G401 (cell line): Measurements from ENCODE around the gene FKBP6. TPM values are rescaled to one million over a fixed set of nuclear protein-coding genes. Genes with fewer than 3 reads are reported as not detected.
"Not testable (repeated sequence)": the region's sequence is repeated elsewhere in the genome, so short reads cannot be mapped to it uniquely, and the experiment has no call there.

Experiments used
- DNase-seq: peaks from one replicate; pipeline ENCODE4 v3.0.0-alpha.2; 2015; ENCODE audit warnings: low spot score
- in situ Hi-C: cut with HindIII; loops from 2 replicates; pipeline ENCODE4 v1.10.0; 2016; ENCODE audit warnings: low sequenced_read_pairs, mixed read lengths
- total RNA-seq: library from RNA; depleted of rRNA; stranded (reverse); fragments of >200 nt; shearing (Covaris generic); gene quantifications from 2 replicates; pipeline ENCODE4 v1.2.3, GENCODE V29; 2014

FKBP6 gene
- total RNA-seq, 1 experiment from 2014 or later = not detected

- in situ Hi-C loops, DNase-seq: not testable (repeated sequence)
Observed at GRCh38 chr7:73320009-73320408, 8.0 kb upstream of the FKBP6 start.

- DNase-seq, in situ Hi-C loops: not testable (repeated sequence)
Observed at GRCh38 chr7:73323434-73324080, 4.4 kb upstream of the FKBP6 start.

- in situ Hi-C loops = not testable (repeated sequence)
- DNase-seq = peak; percentile 68
Observed at GRCh38 chr7:73324081-73324845, 3.7 kb upstream of the FKBP6 start.

GRCh38 chr7:73325424-73325823 is 2.5 kb upstream of the FKBP6 start:
- in situ Hi-C loops = not testable (repeated sequence)

GRCh38 chr7:73327449-73327848 is 512 bp upstream of the FKBP6 start:
- DNase-seq, in situ Hi-C loops: not testable (repeated sequence)

More at GRCh38 chr7:73325424-73325823, 2.5 kb upstream of the FKBP6 start:
- DNase-seq = not testable (repeated sequence)

GRCh38 chr7:73328696-73329095 is 735 bp downstream of the FKBP6 start:
- in situ Hi-C loops = no loop called here
- DNase-seq = no peak

GRCh38 chr7:73329861-73330581 is 2.1 kb downstream of the FKBP6 start:
- DNase-seq = no peak
- in situ Hi-C loops = no loop called here

- in situ Hi-C loops = no loop called here
- DNase-seq = peak; percentile 27
Observed at GRCh38 chr7:73330772-73331171, 2.8 kb downstream of the FKBP6 start.

- DNase-seq = no peak
- in situ Hi-C loops = no loop called here
Observed at GRCh38 chr7:73332447-73332846, 4.5 kb downstream of the FKBP6 start.

- DNase-seq = no peak
- in situ Hi-C loops = no loop called here
Observed at GRCh38 chr7:73338321-73338720, 10.4 kb downstream of the FKBP6 start.

- DNase-seq = peak; percentile 32
- in situ Hi-C loops = loop anchor here (5.0 kb wide), 1 partner anchor 107 kb away; no protein-coding TSS in a partner anchor
Observed at GRCh38 chr7:73340514-73340913, 12.6 kb downstream of the FKBP6 start.

- no peak for DNase-seq
- in situ Hi-C loops = loop anchor here (5.0 kb wide), 1 partner anchor 105 kb away; no protein-coding TSS in a partner anchor
Observed at GRCh38 chr7:73341877-73342276, 13.9 kb downstream of the FKBP6 start.

- in situ Hi-C loops = loop anchor here (5.0 kb wide), 1 partner anchor 105 kb away; no protein-coding TSS in a partner anchor
- DNase-seq = no peak
Observed at GRCh38 chr7:73342645-73343044, 14.7 kb downstream of the FKBP6 start.

- in situ Hi-C loops = loop anchor here (5.0 kb wide), 1 partner anchor 103 kb away; no protein-coding TSS in a partner anchor
- no peak for DNase-seq
Observed at GRCh38 chr7:73343671-73344380, 15.9 kb downstream of the FKBP6 start.

GRCh38 chr7:73345538-73345937 is 17.6 kb downstream of the FKBP6 start:
- in situ Hi-C loops = no loop called here
- no peak for DNase-seq

- no peak for DNase-seq
- in situ Hi-C loops = no loop called here
Observed at GRCh38 chr7:73345951-73346350, 18.0 kb downstream of the FKBP6 start.

GRCh38 chr7:73349763-73350162 is 21.8 kb downstream of the FKBP6 start:
- DNase-seq = no peak
- in situ Hi-C loops = no loop called here

GRCh38 chr7:73350306-73351068 is 22.5 kb downstream of the FKBP6 start:
- DNase-seq = no peak

More at GRCh38 chr7:73350306-73351068, 22.5 kb downstream of the FKBP6 start:
- in situ Hi-C loops = no loop called here
